HG03060 (cell line): ENCODE results near the gene SERINC5.
A peak's percentile ranks its signal among the peaks of the same experiment; 100 is the strongest.
"Not testable (repeated sequence)": the region's sequence is repeated elsewhere in the genome, so short reads cannot be mapped to it uniquely, and the experiment has no call there.

ENCODE experiments used
- ATAC-seq: cut with Tn5 transposase; IDR thresholded peaks from one replicate; pipeline ENCODE4 v1.9.1; 2021; ENCODE audit warnings: low read depth, moderate number of reproducible peaks; ENCODE audit not compliant: unreplicated experiment

SERINC5 gene

GRCh38 chr5:80143491-80143890 is 112.4 kb downstream of the SERINC5 start:
- ATAC-seq: peak; percentile 35

DNA sequence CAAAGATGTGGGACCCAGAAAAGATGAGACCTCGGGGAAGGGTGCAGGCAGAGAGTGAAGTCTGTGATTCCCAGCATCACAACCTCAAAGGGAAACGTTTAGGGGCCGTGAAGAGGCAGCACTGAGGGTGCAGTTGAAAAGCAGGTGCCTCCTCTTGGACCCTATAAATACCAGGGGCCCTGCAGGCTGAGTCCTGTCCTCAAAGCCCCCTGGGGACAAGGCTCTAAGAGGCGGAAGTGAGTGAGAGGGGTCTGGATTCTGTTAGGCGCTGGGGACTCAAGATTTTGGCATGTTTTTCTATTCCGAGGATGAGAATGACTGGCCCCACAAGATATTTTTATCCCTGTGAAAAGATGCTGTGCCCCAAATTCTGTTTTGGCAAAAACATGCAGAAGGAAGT is 112.9 kb downstream of the SERINC5 start:
- no peak for ATAC-seq

DNA sequence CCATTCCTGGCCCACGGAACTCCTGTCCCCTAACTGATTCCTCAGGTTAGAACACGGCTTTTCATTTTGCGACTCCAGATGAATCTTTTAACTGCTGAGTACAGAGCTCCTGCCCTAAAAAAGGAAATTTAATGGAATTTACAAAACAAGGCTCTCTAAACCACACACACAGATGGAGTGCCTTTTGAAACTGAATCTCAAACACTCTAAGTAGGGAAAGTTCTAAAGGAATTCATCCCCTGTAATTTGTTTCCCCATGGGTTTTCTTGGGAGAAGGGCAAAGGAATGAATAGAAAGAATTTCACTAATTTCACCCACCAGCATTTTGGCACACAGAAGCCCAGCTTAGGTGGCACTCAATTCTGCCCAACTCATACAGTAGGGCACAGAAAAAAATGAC is 114.2 kb downstream of the SERINC5 start:
- no peak for ATAC-seq

GRCh38 chr5:80141147-80141671 is 114.6 kb downstream of the SERINC5 start:
- ATAC-seq: no peak

- ATAC-seq: no peak
These were observed 115.4 kb downstream of the SERINC5 start for GRCh38 chr5:80140496-80140895.

DNA sequence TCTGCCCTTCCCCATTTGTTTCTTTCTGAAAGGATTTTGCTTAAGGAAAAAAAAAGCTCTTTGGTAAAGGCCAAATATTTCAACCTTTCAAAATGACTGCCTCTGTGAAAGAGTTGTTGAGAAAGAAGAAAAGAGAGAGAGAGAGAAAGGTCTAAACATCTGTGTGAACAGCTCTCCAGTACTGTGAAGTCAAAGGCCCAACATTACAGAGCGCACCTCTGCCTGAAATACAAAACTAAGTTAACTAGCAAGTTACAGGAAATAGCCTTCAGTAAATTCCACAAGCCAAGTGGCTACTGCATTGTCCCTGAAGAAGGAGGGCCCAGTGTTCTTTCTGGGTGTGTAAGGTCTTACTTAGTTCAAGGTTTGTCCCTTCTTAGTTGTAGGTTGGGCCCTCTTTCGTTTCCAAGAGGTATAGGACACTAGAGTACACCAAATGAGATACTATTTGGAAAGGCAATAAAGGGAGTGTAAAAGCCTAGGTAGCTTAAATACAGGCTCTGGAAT is 116.3 kb downstream of the SERINC5 start:
- ATAC-seq: no peak

DNA sequence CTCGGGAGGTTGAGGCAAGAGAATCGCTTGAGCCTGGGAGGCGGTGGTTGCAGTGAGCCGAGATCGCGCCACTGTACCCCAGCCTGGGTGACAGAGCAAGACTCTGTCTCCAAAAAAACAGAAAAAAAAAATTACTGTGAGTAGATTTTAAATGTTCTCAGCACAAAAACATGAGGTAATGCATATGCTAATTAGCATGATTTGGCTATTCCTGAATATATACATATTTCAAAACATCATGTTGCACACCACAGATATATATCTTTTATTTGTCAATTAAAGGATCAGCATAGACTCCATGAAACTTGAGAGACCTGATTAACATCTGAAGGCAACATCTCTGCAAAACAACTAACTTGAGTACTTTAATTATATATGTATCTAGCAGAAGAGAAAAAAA is 117.4 kb downstream of the SERINC5 start:
- ATAC-seq: no peak

- not testable (repeated sequence) for ATAC-seq
These were observed 119.0 kb downstream of the SERINC5 start for GRCh38 chr5:80136798-80137197.

DNA sequence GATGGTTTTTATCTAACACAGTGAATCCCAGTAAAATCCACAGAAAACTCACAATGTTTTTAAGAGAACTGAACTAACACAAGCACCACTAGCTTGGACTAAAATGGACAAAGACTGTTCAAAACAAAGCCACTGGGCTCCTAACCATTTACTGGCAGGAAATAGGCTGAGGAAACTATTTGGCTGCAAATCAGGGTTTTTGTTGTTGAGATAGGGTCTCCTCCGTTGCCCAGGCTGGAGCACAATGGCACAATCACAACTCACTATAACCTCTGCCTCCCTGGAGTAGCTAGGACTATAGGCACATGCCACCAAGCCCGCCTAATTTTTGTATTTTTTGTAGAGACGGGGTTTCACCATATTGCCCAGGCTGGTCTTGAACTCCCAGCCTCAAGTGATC is 121.0 kb downstream of the SERINC5 start:
- ATAC-seq: no peak

DNA sequence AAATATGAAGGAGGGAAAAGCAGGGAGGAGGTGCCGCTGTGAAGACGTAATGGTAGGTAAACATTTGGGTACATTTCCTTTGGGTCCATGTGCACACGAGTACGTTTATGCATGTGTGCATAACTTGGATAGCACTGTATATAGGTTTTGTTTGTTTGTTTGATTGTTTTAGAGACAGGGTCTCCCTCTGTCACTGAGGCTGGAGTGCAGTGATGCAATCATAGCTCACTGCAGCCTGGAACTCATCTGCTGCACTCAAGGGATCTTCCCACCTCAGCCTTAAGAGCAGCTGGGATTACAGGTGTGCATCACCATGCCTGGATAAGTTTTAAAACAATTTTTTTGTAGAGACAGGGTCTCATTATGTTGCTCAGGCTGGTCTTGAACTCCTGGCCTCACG is 126.7 kb downstream of the SERINC5 start:
- no peak for ATAC-seq

GRCh38 chr5:80128141-80128540 is 127.7 kb downstream of the SERINC5 start:
- ATAC-seq: no peak

DNA sequence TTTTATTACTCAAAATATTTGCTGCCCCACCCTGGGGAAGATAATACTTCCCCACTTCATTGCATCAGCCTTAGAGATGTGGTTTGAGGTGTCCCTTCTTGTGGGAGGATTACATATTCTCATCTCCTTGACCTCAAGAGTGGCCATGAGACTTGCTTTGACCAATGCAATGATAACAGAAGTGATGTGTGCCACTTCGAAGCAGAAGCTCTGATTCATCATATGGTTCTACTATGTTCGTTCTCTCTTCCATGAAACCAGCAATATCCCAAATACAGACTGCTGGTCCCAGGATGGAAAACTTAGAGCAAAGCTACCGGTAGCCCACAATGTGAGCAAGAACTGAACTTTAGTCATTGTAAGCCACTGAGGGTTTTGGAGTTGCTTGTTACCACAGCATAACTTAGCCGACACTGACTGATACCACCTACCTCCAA is 128.7 kb downstream of the SERINC5 start:
- peak; percentile 33 for ATAC-seq

DNA sequence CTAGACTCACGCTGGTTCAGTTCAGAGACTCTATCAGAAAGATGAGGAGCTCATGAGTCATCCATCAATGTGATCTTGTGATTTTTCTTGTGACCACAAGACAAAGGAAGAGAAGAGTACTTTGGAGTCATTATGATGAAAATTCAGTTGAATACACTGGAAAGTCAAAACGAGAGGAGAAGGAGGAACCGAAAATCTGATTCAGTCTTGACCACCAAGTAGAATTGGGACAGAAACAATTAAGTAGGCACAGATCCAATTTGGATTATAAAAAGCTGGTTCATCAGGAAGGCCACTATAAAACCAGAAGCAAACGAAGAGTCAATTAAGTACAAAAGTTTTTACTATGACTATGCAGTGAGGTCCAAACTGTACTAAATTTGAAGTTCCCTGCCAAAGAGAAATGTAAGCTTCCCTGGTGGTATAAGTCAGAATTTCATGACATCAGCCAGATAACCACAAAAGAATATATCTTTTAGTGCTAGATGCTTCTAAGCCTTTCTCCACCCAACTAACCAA is 129.8 kb downstream of the SERINC5 start:
- peak; percentile 49 for ATAC-seq

DNA sequence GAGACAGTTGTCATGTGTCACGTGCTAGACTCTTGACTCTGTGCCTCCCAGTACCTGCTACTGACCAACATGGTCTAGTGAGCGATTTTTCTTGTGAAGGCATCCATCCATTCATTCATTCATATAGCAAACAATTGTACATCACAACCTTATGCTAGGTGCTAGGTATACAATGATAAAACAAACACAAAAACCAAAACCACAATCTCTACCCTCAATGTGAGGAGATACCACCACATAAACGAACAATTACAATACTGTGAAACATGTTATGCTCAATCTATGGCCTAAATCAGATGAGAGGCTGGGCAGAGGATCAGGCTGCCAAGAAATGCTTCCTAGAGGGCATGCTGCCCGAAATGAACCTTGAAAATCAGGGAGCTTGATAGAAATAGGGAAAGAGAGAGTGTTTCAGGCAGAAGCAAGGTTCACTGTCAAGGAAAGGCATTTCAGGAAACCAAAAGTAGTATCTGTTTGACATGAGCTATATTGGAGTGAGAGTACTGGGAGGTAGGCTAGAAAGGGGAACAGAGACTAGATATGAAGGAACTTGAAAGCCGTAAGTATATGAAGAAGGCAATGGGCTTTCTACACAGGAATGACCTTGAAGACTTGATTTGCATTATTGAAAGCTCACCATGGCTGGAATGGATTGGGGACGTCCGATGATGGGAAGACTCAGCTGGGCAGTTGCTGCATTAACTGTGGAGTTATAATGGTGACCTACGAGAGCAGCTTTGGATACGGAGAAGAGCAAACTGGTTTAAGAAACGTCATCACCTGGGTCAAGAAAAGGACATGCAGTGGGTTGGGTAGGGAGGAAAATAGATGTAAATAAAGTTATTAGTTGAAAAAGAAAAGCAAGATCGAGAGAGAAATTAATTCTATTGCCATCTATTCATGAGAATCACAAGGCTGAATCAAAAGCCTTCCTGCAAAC is 130.6 kb downstream of the SERINC5 start:
- ATAC-seq: peak; percentile 41

GRCh38 chr5:80124121-80124918 is 131.5 kb downstream of the SERINC5 start:
- ATAC-seq: no peak

DNA sequence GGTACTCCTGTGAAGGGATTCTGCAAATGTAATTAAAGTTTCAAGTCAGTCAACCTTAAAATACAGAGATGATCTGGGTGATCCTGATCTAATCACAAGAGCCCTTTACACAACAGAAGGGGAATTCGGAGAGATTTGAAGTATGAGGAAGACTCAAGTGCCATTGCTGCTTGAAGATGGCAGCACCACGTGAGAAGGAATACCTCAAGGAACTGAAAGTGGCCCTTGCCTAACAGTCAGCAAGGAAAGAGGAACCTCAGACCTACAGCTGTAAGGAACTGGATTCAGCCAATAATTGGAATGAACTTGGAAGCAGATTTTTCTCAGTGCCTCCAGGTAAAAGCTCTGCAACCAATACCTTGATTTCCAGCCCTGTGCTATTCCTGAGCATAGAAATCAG is 133.3 kb downstream of the SERINC5 start:
- ATAC-seq: no peak

GRCh38 chr5:80119372-80119771 is 136.5 kb downstream of the SERINC5 start:
- no peak for ATAC-seq

DNA sequence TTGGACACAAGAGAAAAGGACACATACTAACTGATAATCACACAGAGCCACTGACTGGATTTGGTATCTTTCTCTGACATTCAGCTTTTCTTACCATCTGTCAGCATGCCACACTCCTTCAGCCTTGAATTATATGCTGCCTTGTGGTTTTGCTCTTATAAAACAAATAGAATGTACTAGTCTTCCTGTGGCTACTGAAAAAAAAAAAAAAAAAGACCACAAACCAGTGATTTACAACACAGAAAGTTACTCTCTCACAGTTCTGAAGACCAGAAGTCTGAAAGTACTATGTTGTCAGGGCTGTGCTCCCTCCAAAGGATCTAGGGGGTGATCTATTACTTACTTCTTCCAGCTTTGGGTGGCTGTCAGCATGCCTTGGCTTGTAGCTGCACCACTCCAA is 138.4 kb downstream of the SERINC5 start:
- no peak for ATAC-seq

- no peak for ATAC-seq
These were observed 139.4 kb downstream of the SERINC5 start for GRCh38 chr5:80116465-80116864.

GRCh38 chr5:80116000-80116399 is 139.8 kb downstream of the SERINC5 start:
- ATAC-seq: no peak

DNA sequence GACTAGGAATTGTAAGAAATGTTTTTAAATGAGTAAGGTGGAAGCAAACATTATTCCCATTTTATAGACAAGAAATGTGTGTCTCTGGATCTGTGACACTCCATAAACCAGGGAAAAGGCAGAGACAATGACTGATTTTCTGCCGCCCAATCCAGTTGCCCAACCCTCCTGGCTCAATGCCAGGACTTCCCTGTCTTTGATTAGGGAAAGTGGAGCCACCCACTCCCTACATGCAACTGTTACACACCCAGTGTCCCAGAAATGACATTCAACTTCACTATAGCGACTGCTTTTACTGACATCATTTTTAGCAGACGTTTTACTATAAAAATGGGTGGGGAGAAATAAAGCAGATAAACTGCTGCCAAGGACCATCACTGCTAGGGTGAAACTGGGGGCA is 141.0 kb downstream of the SERINC5 start:
- no peak for ATAC-seq
